ENCODE results near the gene PNP. TPM values are rescaled to one million over a fixed set of nuclear protein-coding genes. Genes with fewer than 3 reads are reported as not detected.

PNP gene
- polyA plus RNA-seq, 1 donor from 2014 or later = 12.6 TPM

GRCh38 chr14:20499108-20499507 is 29.9 kb downstream of the PNP start:
- Histone ChIP-seq H3K9me3 (ENCODE audit: low read length) (no peaks in the 10 kb centered on the region), H3K9me2 (ENCODE audit: insufficient read depth, low read length) (no peaks in the 10 kb centered on the region), H3K79me2 (replicated peaks; ENCODE audit: insufficient read depth, low read length) (no peaks in the 10 kb centered on the region), H4K20me1 (ENCODE audit: insufficient read depth) (no peaks in the 10 kb centered on the region), H3K27me3 (ENCODE audit: insufficient read depth, low read depth, low read length) (no peaks in the 10 kb centered on the region), H2AFZ (ENCODE audit: low read depth, low read length) (no peak overlapping the region), H3K9ac (ENCODE audit: low read length) (no peak overlapping the region), H3K4me2 (ENCODE audit: low read length) (no peak overlapping the region), H3K36me3 (ENCODE audit: insufficient read depth, low read length) (no peaks in the 10 kb centered on the region), H3F3A (ENCODE audit: insufficient read depth, low read length, poor library complexity, severe bottlenecking) (no peaks in the 10 kb centered on the region), H3K4me3 (ENCODE audit: low read length) (no peak overlapping the region), H3K27ac (ENCODE audit: low read length) (no peak overlapping the region)
- TF ChIP-seq POLR2AphosphoS5 (IDR thresholded peaks at IDR 0.05) (no peak), REST (IDR thresholded peaks at IDR 0.05; ENCODE audit: borderline replicate concordance) (no peak), SMC3 (conservative IDR thresholded peaks at IDR 0.05; ENCODE audit: poor library complexity) (no peak), CTCF (IDR thresholded peaks at IDR 0.05; ENCODE audit: poor library complexity, severe bottlenecking) (no peak), TAF1 (IDR thresholded peaks at IDR 0.05; ENCODE audit: low read depth) (no peak), EP300 (conservative IDR thresholded peaks at IDR 0.05; ENCODE audit: poor library complexity, severe bottlenecking) (no peak)

- no peak overlapping the region for H3K27ac ChIP-seq (ENCODE audit: low read length)
- no peaks in the 10 kb centered on the region for H3K9me3 ChIP-seq (ENCODE audit: low read length)
- no peak overlapping the region for H2AFZ ChIP-seq (ENCODE audit: low read depth, low read length)
- TF ChIP-seq RAD21 (conservative IDR thresholded peaks at IDR 0.05) (no peak), MXI1 (conservative IDR thresholded peaks at IDR 0.05; ENCODE audit: poor library complexity, severe bottlenecking) (no peak), POLR2AphosphoS5 (IDR thresholded peaks at IDR 0.05) (no peak), REST (IDR thresholded peaks at IDR 0.05; ENCODE audit: borderline replicate concordance) (no peak), TAF1 (IDR thresholded peaks at IDR 0.05; ENCODE audit: low read depth) (no peak), EZH2 (IDR thresholded peaks at IDR 0.05; ENCODE audit: borderline replicate concordance, insufficient read depth, low read length, poor library complexity, severe bottlenecking) (no peak), EP300 (conservative IDR thresholded peaks at IDR 0.05; ENCODE audit: poor library complexity, severe bottlenecking) (no peak), CTCF (IDR thresholded peaks at IDR 0.05; ENCODE audit: poor library complexity, severe bottlenecking) (no peak), SMC3 (conservative IDR thresholded peaks at IDR 0.05; ENCODE audit: poor library complexity) (no peak)
- no peaks in the 10 kb centered on the region for H4K20me1 ChIP-seq (ENCODE audit: insufficient read depth)
- H3K4me2 ChIP-seq (ENCODE audit: low read length) = no peak overlapping the region
- H3K36me3 ChIP-seq (ENCODE audit: insufficient read depth, low read length) = no peaks in the 10 kb centered on the region
- no peaks in the 10 kb centered on the region for H3K79me2 ChIP-seq (replicated peaks; ENCODE audit: insufficient read depth, low read length)
- H3K27me3 ChIP-seq (ENCODE audit: insufficient read depth, low read depth, low read length) = no peaks in the 10 kb centered on the region
- no peaks in the 10 kb centered on the region for H3F3A ChIP-seq (ENCODE audit: insufficient read depth, low read length, poor library complexity, severe bottlenecking)
- H3K4me3 ChIP-seq (ENCODE audit: low read length) = no peak overlapping the region
- H3K9me2 ChIP-seq (ENCODE audit: insufficient read depth, low read length) = no peaks in the 10 kb centered on the region
- no peak overlapping the region for H3K9ac ChIP-seq (ENCODE audit: low read length)
Measured at GRCh38 chr14:20499881-20500280, 30.7 kb downstream of the PNP start.

All from neural cell (in vitro differentiated cells).